ENCODE results near the gene ZCWPW1.

ZCWPW1 gene

DNA sequence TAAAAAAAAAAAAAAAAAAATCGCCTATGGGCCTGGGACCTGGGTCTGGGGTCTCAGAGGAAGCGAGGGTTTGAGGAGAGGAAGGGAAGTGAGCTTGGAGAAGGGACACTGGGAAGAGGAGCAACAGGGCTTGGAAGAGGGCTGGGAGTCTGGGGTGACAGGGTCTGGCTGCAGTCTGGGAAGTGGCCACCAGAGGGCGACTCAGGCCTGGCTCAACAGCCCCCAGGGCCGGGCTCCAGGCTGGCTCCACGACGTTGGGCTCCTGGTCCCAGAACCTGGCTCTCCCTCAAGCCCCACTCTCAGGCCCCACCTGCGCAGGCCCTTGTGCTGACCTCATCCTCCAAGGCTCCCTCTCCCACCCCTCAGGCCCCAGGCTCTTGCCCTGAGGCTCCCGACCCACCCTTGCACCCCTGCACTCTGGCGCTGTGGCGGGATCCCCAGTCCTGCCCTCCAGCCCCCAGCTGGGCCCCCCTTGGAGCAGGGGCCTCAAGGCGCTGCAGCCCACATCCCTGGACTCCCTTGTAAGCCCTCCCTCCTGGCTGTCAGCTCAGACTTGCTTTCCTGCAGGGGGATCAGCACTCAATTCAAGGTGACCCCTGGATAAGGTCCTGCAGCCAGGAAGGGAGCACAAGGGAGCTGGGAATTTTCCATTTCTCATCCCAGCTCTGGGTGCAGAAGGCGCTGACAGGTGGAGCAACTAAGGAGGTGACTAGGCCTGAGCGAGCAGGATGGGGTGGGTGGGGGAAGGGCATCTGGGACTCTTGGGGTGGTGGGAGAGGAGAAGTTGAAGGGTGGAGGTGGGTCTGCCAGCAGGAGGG, 40.9 kb upstream of the ZCWPW1 start:
- DNase-seq (ENCODE audit: low read depth, low spot score) = no peak
- Histone ChIP-seq H3K27me3 (ENCODE audit: control insufficient read depth, insufficient read depth, low read length) (no peaks in the 10 kb centered on the region), H3K4me1 (ENCODE audit: control insufficient read depth, insufficient read depth, low read length) (peaks cover 5% of the 10 kb centered on the region; the same call in 1 of the 2 replicates), H3K4me3 (ENCODE audit: low read length) (no peak overlapping the region), H3K27ac (ENCODE audit: low read length) (no peak overlapping the region), H3K9me3 (ENCODE audit: control insufficient read depth, insufficient read depth, low read length) (no peaks in the 10 kb centered on the region), H3K36me3 (ENCODE audit: control insufficient read depth, insufficient read depth, low read length) (no peaks in the 10 kb centered on the region)
- no CpG with 5 or more reads among the region's 13 CpGs for WGBS (ENCODE audit: insufficient coverage, insufficient read length)

DNA sequence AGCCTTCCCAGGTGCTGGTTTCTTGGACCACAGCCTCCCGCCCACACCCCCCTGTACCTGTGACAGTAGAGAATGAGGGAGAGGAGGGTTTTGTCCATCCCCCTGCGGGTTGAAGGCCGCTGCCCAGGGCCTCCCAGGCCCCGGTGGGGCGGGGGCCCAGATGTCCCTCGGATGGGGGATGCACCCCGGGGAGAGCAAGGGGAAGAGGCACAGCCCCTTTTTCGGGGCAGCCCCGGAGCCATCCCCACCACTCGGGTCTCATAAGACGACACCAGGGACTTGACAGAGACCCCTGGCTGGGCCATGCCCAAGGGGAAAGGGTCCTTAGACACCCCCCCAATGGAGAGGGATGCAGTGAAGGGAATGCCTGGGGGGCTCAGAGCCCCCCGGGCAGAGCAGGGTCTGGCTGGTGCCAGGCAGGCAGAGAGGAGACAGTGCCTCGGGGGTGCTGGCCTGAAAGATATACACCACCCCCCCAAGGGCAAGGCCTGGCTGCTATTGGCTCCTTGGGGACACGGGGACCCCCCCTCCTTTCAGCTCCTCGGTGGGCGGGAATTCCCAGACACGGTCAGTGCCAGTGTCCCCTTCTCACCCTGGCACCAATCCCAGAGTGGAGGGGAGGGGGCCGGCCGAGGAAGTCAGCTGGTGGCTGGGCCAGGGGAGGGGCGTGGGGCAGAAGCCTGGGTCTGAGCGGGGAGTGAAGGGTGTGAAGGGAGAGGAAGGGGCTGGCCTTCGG, 39.3 kb upstream of the ZCWPW1 start:
- H3K4me3 ChIP-seq (ENCODE audit: low read length) = no peak overlapping the region
- H3K9me3 ChIP-seq (ENCODE audit: control insufficient read depth, insufficient read depth, low read length) = no peaks in the 10 kb centered on the region
- H3K27ac ChIP-seq (ENCODE audit: low read length) = no peak overlapping the region
- H3K4me1 ChIP-seq (ENCODE audit: control insufficient read depth, insufficient read depth, low read length) = peaks cover 5% of the 10 kb centered on the region; the same call in 1 of the 2 replicates
- DNase-seq (ENCODE audit: low read depth, low spot score) = no peak
- H3K27me3 ChIP-seq (ENCODE audit: control insufficient read depth, insufficient read depth, low read length) = no peaks in the 10 kb centered on the region
- no peaks in the 10 kb centered on the region for H3K36me3 ChIP-seq (ENCODE audit: control insufficient read depth, insufficient read depth, low read length)
- no CpG with 5 or more reads among the region's 22 CpGs for WGBS (ENCODE audit: insufficient coverage, insufficient read length)

DNA sequence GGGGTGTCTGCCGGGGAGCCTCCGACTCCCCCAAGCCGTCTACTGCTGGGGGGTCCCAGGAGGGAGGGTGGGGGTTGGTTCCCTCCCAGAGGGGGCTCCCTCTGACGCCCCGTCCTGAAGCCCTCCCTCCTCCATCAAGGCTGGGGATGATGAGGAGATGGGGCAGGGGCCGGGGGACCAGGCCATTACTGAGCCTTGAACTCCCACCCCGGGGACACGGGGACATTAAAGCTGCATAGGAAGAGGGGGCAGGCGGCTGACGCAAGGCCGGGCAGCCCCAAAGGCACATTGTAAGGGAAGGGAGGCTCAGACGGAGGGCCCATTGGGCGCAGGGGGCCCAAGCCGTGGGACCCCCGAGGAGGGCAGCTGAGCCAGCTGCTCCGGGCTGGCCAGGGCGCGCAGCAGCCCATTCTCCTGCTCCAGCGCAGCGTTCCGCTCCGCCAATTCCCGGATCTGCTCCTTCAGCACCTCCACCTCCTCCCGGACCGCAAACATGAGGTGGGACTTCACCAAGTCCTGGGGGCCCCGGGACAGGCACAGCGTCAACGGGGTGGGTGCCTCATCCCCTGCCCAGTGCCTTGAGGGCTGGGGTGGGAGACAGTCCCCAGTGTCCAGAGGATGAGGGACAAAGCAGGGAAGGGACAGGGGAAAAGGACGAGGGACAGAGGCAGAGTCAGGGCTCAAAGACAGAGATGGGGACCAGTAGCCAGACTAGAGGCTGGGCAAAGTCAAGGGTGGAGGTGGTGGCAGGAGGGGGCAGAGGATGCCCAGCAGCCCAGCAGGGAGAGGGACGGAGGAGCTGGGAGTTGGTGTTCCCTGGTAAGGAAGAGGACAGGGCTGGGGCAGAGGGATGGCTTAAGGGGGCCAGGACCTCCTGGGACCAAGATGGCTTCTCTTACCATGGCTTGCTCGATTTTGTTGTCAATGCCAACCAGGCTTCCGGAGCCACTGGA, 38.4 kb upstream of the ZCWPW1 start:
- no peaks in the 10 kb centered on the region for H3K36me3 ChIP-seq (ENCODE audit: control insufficient read depth, insufficient read depth, low read length)
- H3K27me3 ChIP-seq (ENCODE audit: control insufficient read depth, insufficient read depth, low read length) = no peaks in the 10 kb centered on the region
- H3K4me3 ChIP-seq (ENCODE audit: low read length) = no peak overlapping the region
- peaks cover 3% of the 10 kb centered on the region; the same call in 1 of the 2 replicates for H3K4me1 ChIP-seq (ENCODE audit: control insufficient read depth, insufficient read depth, low read length)
- WGBS (ENCODE audit: insufficient coverage, insufficient read length) = no CpG with 5 or more reads among the region's 32 CpGs
- DNase-seq (ENCODE audit: low read depth, low spot score) = no peak
- no peaks in the 10 kb centered on the region for H3K9me3 ChIP-seq (ENCODE audit: control insufficient read depth, insufficient read depth, low read length)
- no peak overlapping the region for H3K27ac ChIP-seq (ENCODE audit: low read length)

DNA sequence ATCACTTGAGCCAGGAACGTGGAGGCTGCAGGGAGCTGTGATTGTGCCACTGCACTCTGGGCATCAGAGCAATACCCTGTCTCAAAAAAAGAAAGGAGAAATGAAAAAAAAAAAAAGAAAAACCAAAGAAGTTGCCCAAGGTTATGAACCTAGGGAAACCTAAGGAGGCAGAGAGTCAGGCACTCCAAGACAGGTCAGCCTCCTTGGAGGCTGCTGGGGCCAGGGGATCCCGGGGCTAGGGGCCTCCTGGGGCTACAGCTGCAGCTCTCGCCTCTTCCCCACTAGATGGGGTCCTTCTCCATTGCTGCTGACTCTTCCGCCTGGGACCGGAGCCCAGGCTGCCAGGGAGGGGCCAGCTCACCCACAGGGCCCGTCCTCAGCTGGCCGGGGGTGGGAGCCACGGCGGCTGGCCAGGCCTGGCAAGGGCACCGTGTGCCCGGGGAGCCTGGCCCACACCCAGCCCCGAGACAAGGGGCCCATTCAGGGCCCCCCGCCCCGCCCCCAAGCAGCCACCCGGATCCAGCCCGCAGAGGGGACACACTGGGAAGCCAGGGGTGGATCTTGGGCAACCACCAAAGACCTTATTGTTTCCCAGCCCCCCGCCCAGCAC, 37.3 kb upstream of the ZCWPW1 start:
- Histone ChIP-seq H3K9me3 (ENCODE audit: control insufficient read depth, insufficient read depth, low read length) (no peaks in the 10 kb centered on the region), H3K4me1 (ENCODE audit: control insufficient read depth, insufficient read depth, low read length) (peaks cover 3% of the 10 kb centered on the region; the same call in 1 of the 2 replicates), H3K27me3 (ENCODE audit: control insufficient read depth, insufficient read depth, low read length) (no peaks in the 10 kb centered on the region), H3K36me3 (ENCODE audit: control insufficient read depth, insufficient read depth, low read length) (no peaks in the 10 kb centered on the region), H3K27ac (ENCODE audit: low read length) (no peak overlapping the region), H3K4me3 (ENCODE audit: low read length) (no peak overlapping the region)
- no peak for DNase-seq (ENCODE audit: low read depth, low spot score)
- no CpG with 5 or more reads among the region's 17 CpGs for WGBS (ENCODE audit: insufficient coverage, insufficient read length)

DNA sequence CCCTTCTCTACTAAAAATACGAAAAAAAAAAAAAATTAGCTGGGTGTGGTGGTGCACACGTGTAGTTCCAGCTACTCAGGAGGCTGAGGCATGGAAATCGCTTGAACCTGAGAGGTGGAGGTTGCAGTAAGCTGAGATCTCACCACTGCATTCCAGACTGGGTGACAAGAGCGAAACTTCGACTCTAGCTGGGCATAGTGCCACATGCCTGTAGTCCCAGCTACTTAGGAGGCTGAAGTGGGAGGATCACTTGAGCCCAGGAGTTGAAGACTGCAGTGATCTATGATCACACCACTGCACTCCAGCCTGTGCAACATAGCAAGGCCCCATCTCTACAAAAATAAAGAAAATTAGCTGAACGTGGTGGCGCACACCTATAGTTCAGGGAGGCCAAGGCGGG, 36.8 kb upstream of the ZCWPW1 start:
- H3K4me1 ChIP-seq (ENCODE audit: control insufficient read depth, insufficient read depth, low read length) = peaks cover 3% of the 10 kb centered on the region; the same call in 1 of the 2 replicates

DNA sequence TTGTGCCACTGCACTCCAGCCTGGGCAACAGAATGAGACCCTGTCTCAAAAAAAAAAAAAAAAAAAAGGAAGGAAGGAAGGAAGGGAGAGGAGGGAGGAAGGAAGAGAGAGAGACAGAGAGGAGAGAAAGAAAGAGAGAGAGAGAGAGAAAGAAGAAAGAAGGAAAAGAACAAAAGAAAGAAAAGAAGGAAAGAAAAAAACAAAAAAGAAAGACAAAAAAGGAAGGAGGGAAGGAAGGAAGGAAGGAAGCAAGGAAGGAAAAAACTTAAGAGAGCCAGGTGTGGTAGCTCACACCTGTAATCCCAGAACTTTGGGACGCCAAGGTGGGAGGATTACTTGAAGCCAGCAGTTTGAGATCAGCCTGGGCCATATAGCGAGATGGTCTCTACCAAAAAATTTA, 36.3 kb upstream of the ZCWPW1 start:
- Histone ChIP-seq H3K4me3 (ENCODE audit: low read length) (no peak overlapping the region), H3K27me3 (ENCODE audit: control insufficient read depth, insufficient read depth, low read length) (no peaks in the 10 kb centered on the region), H3K27ac (ENCODE audit: low read length) (no peak overlapping the region), H3K9me3 (ENCODE audit: control insufficient read depth, insufficient read depth, low read length) (no peaks in the 10 kb centered on the region), H3K36me3 (ENCODE audit: control insufficient read depth, insufficient read depth, low read length) (no peaks in the 10 kb centered on the region), H3K4me1 (ENCODE audit: control insufficient read depth, insufficient read depth, low read length) (peaks cover 3% of the 10 kb centered on the region; the same call in 1 of the 2 replicates)
- WGBS (ENCODE audit: insufficient coverage, insufficient read length) = no CpG with 5 or more reads among the region's 2 CpGs
- DNase-seq (ENCODE audit: low read depth, low spot score) = no peak

More for the DNA sequence above, 36.8 kb upstream of the ZCWPW1 start:
- Histone ChIP-seq H3K27me3 (ENCODE audit: control insufficient read depth, insufficient read depth, low read length) (no peaks in the 10 kb centered on the region), H3K4me3 (ENCODE audit: low read length) (no peak overlapping the region), H3K9me3 (ENCODE audit: control insufficient read depth, insufficient read depth, low read length) (no peaks in the 10 kb centered on the region), H3K27ac (ENCODE audit: low read length) (no peak overlapping the region), H3K36me3 (ENCODE audit: control insufficient read depth, insufficient read depth, low read length) (no peaks in the 10 kb centered on the region)
- WGBS (ENCODE audit: insufficient coverage, insufficient read length) = no CpG with 5 or more reads among the region's 8 CpGs
- no peak for DNase-seq (ENCODE audit: low read depth, low spot score)

DNA sequence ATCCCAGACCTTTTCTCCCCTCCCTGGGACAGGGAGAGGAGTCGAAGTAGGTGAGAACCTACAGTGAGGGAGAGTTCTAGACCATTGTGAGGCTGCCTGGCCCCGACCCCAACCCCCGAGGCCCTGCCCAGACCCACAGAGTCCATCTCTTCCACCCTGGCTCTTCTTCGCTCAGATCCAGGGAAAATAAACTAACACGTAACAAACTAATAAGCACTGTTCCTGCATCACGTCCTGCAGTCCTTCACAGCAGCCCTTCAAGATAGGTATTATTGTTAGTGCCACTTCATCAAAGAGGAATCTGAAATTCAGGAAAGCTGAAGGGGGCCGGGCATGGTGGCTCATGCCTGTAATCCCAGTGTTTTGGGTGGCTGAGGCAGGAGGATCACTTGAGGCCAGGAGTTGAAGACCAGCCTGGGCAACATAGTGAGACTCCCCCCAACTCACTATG, 35.7 kb upstream of the ZCWPW1 start, which contains the start of gene SPACDR:
TSS of gene SPACDR (minus strand) at position 51 of the 451 bp plus-strand sequence. CDS start 235 bp downstream, outside the sequence.
- no peak within 1 kb of the TSS for H3K4me3 ChIP-seq (ENCODE audit: low read length)
- no peak for DNase-seq (ENCODE audit: low read depth, low spot score)

DNA sequence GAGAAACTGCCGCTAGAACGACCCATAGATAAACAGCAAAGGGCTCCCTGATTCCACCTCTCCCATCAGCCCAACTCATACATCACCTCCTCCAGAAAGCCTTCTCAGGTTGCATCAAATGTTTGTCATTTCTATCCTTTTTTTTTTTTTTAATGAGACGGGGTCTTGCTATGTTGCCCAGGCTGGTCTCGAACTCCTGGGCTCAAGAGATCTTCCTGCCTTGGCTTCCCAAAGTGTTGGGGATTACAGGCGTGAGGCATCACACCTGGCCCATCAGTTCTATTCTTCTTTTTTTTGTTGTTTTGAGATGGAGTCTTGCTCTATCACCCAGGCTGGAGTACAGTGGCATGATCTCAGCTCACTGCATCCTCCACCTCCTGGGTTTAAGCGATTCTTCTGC, 28.5 kb upstream of the ZCWPW1 start:
- Histone ChIP-seq H3K9me3 (ENCODE audit: control insufficient read depth, insufficient read depth, low read length) (no peaks in the 10 kb centered on the region), H3K4me3 (ENCODE audit: low read length) (no peak overlapping the region), H3K27me3 (ENCODE audit: control insufficient read depth, insufficient read depth, low read length) (no peaks in the 10 kb centered on the region), H3K36me3 (ENCODE audit: control insufficient read depth, insufficient read depth, low read length) (no peaks in the 10 kb centered on the region), H3K4me1 (ENCODE audit: control insufficient read depth, insufficient read depth, low read length) (peaks cover 5% of the 10 kb centered on the region; the same call in 1 of the 2 replicates), H3K27ac (ENCODE audit: low read length) (no peak overlapping the region)
- no peak for DNase-seq (ENCODE audit: low read depth, low spot score)
- no CpG with 5 or more reads among the region's 6 CpGs for WGBS (ENCODE audit: insufficient coverage, insufficient read length)

More for the DNA sequence above, 35.7 kb upstream of the ZCWPW1 start, which contains the start of gene SPACDR:
- Histone ChIP-seq H3K27ac (ENCODE audit: low read length) (no peak within 1 kb of the TSS), H3K27me3 (ENCODE audit: control insufficient read depth, insufficient read depth, low read length) (no peaks in the 10 kb centered on the region), H3K36me3 (ENCODE audit: control insufficient read depth, insufficient read depth, low read length) (no peaks in the 10 kb centered on the region), H3K4me1 (ENCODE audit: control insufficient read depth, insufficient read depth, low read length) (no peaks in the 10 kb centered on the region), H3K9me3 (ENCODE audit: control insufficient read depth, insufficient read depth, low read length) (no peaks in the 10 kb centered on the region)
- WGBS (ENCODE audit: insufficient coverage, insufficient read length) = no CpG with 5 or more reads among the region's 7 CpGs

DNA sequence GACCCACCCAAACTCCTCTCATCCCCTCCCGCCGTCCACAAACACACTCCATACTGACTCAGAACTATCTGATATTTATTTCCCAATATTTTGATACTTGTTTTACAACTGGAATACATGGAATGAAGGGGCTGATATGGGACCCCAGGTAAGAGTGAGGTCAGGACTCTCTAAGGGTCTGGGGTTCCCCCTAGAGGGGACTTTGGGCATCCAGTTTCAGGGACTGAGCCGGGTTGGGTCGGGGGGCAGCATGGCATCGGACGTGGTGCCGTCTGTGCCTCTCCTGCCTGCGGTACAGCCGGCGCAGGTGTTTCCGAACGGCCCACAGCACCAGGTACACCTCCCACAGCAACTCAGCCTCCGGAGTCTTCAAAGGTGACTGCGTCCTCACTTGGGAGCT, 28.1 kb upstream of the ZCWPW1 start:
- H3K27me3 ChIP-seq (ENCODE audit: control insufficient read depth, insufficient read depth, low read length) = no peaks in the 10 kb centered on the region
- no peaks in the 10 kb centered on the region for H3K36me3 ChIP-seq (ENCODE audit: control insufficient read depth, insufficient read depth, low read length)
- no peak overlapping the region for H3K27ac ChIP-seq (ENCODE audit: low read length)
- H3K4me1 ChIP-seq (ENCODE audit: control insufficient read depth, insufficient read depth, low read length) = peaks cover 5% of the 10 kb centered on the region; the same call in 1 of the 2 replicates
- DNase-seq (ENCODE audit: low read depth, low spot score) = no peak
- H3K9me3 ChIP-seq (ENCODE audit: control insufficient read depth, insufficient read depth, low read length) = no peaks in the 10 kb centered on the region
- no peak overlapping the region for H3K4me3 ChIP-seq (ENCODE audit: low read length)
- 100% methylated on average over 2 of the region's 14 CpGs for WGBS (ENCODE audit: insufficient coverage, insufficient read length)
